ENCODE data around the gene AQP12A. TPM values are rescaled to one million over a fixed set of nuclear protein-coding genes. Genes with fewer than 3 reads are reported as not detected.

The AQP12A gene
- total and polyA plus RNA-seq, 2 donors (not counting 1 experiment from before 2014, with no cell fraction given), result not detected

- Histone ChIP-seq H2AFZ (ENCODE audit: low read length) (no peak overlapping the region), H3K79me2 (ENCODE audit: control insufficient read depth, insufficient read depth, low read length) (no peaks in the 10 kb centered on the region), H3K4me3 (replicated peaks in 1 of 4; ENCODE audit: control extremely low read depth in 1 of 4, insufficient read depth in 1 of 4, low read depth in 3 of 4, low read length in 4 of 4) (no peak overlapping the region), H3K9me3 (ENCODE audit: control insufficient read depth, insufficient read depth, low read depth, low read length) (no peaks in the 10 kb centered on the region), H3K9ac (ENCODE audit: insufficient read depth, low read length) (no peak overlapping the region), H3K4me2 (ENCODE audit: extremely low read depth, insufficient read depth, low read length) (no peak overlapping the region), H3K4me1 (ENCODE audit: control insufficient read depth, extremely low read depth, insufficient read depth, low read length) (no peaks in the 10 kb centered on the region), H4K20me1 (ENCODE audit: control insufficient read depth, extremely low read depth, insufficient read depth, low read length) (no peaks in the 10 kb centered on the region), H3K27me3 (ENCODE audit: control insufficient read depth, insufficient read depth, low read length) (peaks cover 4% of the 10 kb centered on the region), H3K27ac (ENCODE audit: insufficient read depth, low read length) (no peak overlapping the region), H3K36me3 (ENCODE audit: control insufficient read depth, insufficient read depth, low read length) (no peaks in the 10 kb centered on the region)
- DNase-seq (ENCODE audit: low read depth in 2 of 2), result no peak
- no peak for TF ChIP-seq CTCF (conservative IDR thresholded peaks at IDR 0.05 in 1 of 2, IDR thresholded peaks at IDR 0.05 in 1 of 2; ENCODE audit: low read depth in 1 of 2, low read length in 2 of 2)
- no peak for TF ChIP-seq EZH2 (IDR thresholded peaks at IDR 0.05; ENCODE audit: low read length, missing control alignments)
Measured at GRCh38 chr2:240646176-240646899, 45.3 kb upstream of the AQP12A start.

- Histone ChIP-seq H3K79me2 (ENCODE audit: control insufficient read depth, insufficient read depth, low read length) (no peaks in the 10 kb centered on the region), H3K9ac (ENCODE audit: insufficient read depth, low read length) (no peak overlapping the region), H3K4me3 (replicated peaks in 1 of 4; ENCODE audit: control extremely low read depth in 1 of 4, insufficient read depth in 1 of 4, low read depth in 3 of 4, low read length in 4 of 4) (no peak overlapping the region), H4K20me1 (ENCODE audit: control insufficient read depth, extremely low read depth, insufficient read depth, low read length) (no peaks in the 10 kb centered on the region), H3K9me3 (ENCODE audit: control insufficient read depth, insufficient read depth, low read depth, low read length) (no peaks in the 10 kb centered on the region), H2AFZ (ENCODE audit: low read length) (no peak overlapping the region), H3K36me3 (ENCODE audit: control insufficient read depth, insufficient read depth, low read length) (no peaks in the 10 kb centered on the region), H3K4me2 (ENCODE audit: extremely low read depth, insufficient read depth, low read length) (no peak overlapping the region), H3K27me3 (ENCODE audit: control insufficient read depth, insufficient read depth, low read length) (peaks cover 4% of the 10 kb centered on the region), H3K27ac (ENCODE audit: insufficient read depth, low read length) (no peak overlapping the region), H3K4me1 (ENCODE audit: control insufficient read depth, extremely low read depth, insufficient read depth, low read length) (no peaks in the 10 kb centered on the region)
- TF ChIP-seq EZH2 (IDR thresholded peaks at IDR 0.05; ENCODE audit: low read length, missing control alignments) (no peak), CTCF (conservative IDR thresholded peaks at IDR 0.05 in 1 of 2, IDR thresholded peaks at IDR 0.05 in 1 of 2; ENCODE audit: low read depth in 1 of 2, low read length in 2 of 2) (no peak)
- no peak for DNase-seq (ENCODE audit: low read depth in 2 of 2)
Measured at GRCh38 chr2:240646900-240647502, 44.7 kb upstream of the AQP12A start.

GRCh38 chr2:240647503-240648154 lies 44.0 kb upstream of the AQP12A start:
- TF ChIP-seq CTCF (conservative IDR thresholded peaks at IDR 0.05 in 1 of 2, IDR thresholded peaks at IDR 0.05 in 1 of 2; ENCODE audit: low read depth in 1 of 2, low read length in 2 of 2), result no peak
- no peak for TF ChIP-seq EZH2 (IDR thresholded peaks at IDR 0.05; ENCODE audit: low read length, missing control alignments)
- Histone ChIP-seq H4K20me1 (ENCODE audit: control insufficient read depth, extremely low read depth, insufficient read depth, low read length) (no peaks in the 10 kb centered on the region), H2AFZ (ENCODE audit: low read length) (no peak overlapping the region), H3K27ac (ENCODE audit: insufficient read depth, low read length) (no peak overlapping the region), H3K4me2 (ENCODE audit: extremely low read depth, insufficient read depth, low read length) (no peak overlapping the region), H3K9ac (ENCODE audit: insufficient read depth, low read length) (no peak overlapping the region), H3K4me3 (replicated peaks in 1 of 4; ENCODE audit: control extremely low read depth in 1 of 4, insufficient read depth in 1 of 4, low read depth in 3 of 4, low read length in 4 of 4) (no peak overlapping the region), H3K79me2 (ENCODE audit: control insufficient read depth, insufficient read depth, low read length) (no peaks in the 10 kb centered on the region), H3K36me3 (ENCODE audit: control insufficient read depth, insufficient read depth, low read length) (no peaks in the 10 kb centered on the region), H3K4me1 (ENCODE audit: control insufficient read depth, extremely low read depth, insufficient read depth, low read length) (no peaks in the 10 kb centered on the region), H3K9me3 (ENCODE audit: control insufficient read depth, insufficient read depth, low read depth, low read length) (no peaks in the 10 kb centered on the region), H3K27me3 (ENCODE audit: control insufficient read depth, insufficient read depth, low read length) (peaks cover 4% of the 10 kb centered on the region)
- no peak for DNase-seq (ENCODE audit: low read depth in 2 of 2)
